Tibial nerve (tissue), 4 donors: ENCODE results near the gene MAST1. TPM values are rescaled to one million over a fixed set of nuclear protein-coding genes. Genes with fewer than 3 reads are reported as not detected.

Experiments used
- DNase-seq, 2 donors: peaks; one replicate each; pipeline ENCODE4 v3.0.0-alpha.2; 2019; ENCODE audit warnings: low spot score in 2 of 2
- H3K27ac ChIP-seq, 4 donors: fragments of 200-600 bp; sonication (generic) in 3 of 4; one replicate each; pipeline ENCODE4 v1.5.1; 2017 to 2019; ENCODE audit warnings: mild to moderate bottlenecking in 1 of 4
- H3K27me3 ChIP-seq, 2 donors: fragments of 200-600 bp; sonication (generic) in 1 of 2; one replicate each; pipeline versions ENCODE4 v1.5.1 to v1.6.0; 2017 to 2019
- H3K36me3 ChIP-seq, 3 donors: fragments of 200-600 bp; sonication (generic); one replicate each; pipeline ENCODE4 v1.5.1; 2018 to 2019
- H3K4me1 ChIP-seq, 4 donors: fragments of 200-600 bp; sonication (generic) in 3 of 4; one replicate each; pipeline ENCODE4 v1.5.1; 2017 to 2019
- H3K4me3 ChIP-seq, 4 donors: fragments of 200-600 bp; sonication (generic) in 3 of 4; one replicate each; pipeline ENCODE4 v1.5.1; 2017 to 2019; ENCODE audit warnings: mild to moderate bottlenecking in 1 of 4, moderate library complexity in 1 of 4
- H3K9me3 ChIP-seq, 4 donors: fragments of 200-600 bp; sonication (generic) in 3 of 4; one replicate each; pipeline ENCODE4 v1.5.1; 2017 to 2019
- EP300 ChIP-seq, 2 donors: sonication (generic); formaldehyde crosslinking; IDR thresholded peaks; one replicate each; pipeline ENCODE4 v1.6.1; 2017; ENCODE audit warnings: antibody characterized with exemption in 2 of 2, mild to moderate bottlenecking in 1 of 2
- POLR2A ChIP-seq, 2 donors: fragments of 450-650 bp; IDR thresholded peaks; one replicate each; pipeline ENCODE4 v1.6.1; 2017; ENCODE audit warnings: antibody characterized with exemption in 2 of 2, mild to moderate bottlenecking in 2 of 2, moderate library complexity in 2 of 2
- WGBS, 2 donors: methylation state at CpG; one replicate each; pipeline ENCODE4 v1.1.5; 2018; 5-methylcytosine and 5-hydroxymethylcytosine counted together
- total RNA-seq, 4 donors: library from RNA; depleted of rRNA; stranded (reverse); fragments of >200 nt; gene quantifications; one replicate each; pipeline ENCODE4 v1.1.0, GENCODE V29; 2016
- TF ChIP-seq, protein P1 (sequence below), 5 experiments: fragments of 200-600 bp in 3 of 5; fragments of 450-650 bp in 2 of 5; sonication (generic) in 3 of 5; IDR thresholded peaks; one replicate each; pipeline ENCODE4 v1.5.1; 2016 to 2019; ENCODE audit warnings: antibody characterized with exemption in 5 of 5, mild to moderate bottlenecking in 3 of 5, moderate library complexity in 2 of 5

Gene MAST1
- total RNA-seq, 4 donors from 2014 or later: not detected

DNA sequence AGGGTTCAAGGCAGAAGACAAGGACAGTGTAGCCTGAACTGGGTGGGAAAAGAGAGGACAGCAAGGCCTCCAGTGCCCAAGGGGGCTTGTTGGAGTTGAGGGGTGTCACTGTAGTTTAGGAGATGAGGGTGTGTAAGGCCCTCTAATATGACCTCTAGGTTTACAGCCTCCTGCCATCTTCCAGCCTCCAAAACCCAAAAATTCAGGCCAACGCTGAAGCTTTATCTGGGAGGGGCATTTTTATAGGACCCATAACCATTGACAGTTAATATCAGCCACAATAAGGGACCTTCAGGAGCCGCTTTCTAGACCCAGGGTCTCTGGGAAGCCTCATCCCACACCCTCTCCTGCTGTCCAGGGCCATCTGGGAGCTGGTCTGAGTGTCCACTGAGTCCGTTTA lies 45.9 kb downstream of the MAST1 start:
- peaks cover 0 to 29% (median 11%) of the 10 kb centered on the region in 4 donors for H3K4me1 ChIP-seq
- 84 to 89% methylated on average over 3 of the region's 3 CpGs for WGBS, 2 donors
- H3K4me3 ChIP-seq: no peak overlapping the region
- no peak overlapping the region for H3K27ac ChIP-seq
- no peak for TF ChIP-seq EP300 (IDR thresholded peaks at IDR 0.05)
- TF ChIP-seq, protein P1, sequence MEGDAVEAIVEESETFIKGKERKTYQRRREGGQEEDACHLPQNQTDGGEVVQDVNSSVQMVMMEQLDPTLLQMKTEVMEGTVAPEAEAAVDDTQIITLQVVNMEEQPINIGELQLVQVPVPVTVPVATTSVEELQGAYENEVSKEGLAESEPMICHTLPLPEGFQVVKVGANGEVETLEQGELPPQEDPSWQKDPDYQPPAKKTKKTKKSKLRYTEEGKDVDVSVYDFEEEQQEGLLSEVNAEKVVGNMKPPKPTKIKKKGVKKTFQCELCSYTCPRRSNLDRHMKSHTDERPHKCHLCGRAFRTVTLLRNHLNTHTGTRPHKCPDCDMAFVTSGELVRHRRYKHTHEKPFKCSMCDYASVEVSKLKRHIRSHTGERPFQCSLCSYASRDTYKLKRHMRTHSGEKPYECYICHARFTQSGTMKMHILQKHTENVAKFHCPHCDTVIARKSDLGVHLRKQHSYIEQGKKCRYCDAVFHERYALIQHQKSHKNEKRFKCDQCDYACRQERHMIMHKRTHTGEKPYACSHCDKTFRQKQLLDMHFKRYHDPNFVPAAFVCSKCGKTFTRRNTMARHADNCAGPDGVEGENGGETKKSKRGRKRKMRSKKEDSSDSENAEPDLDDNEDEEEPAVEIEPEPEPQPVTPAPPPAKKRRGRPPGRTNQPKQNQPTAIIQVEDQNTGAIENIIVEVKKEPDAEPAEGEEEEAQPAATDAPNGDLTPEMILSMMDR (IDR thresholded peaks at IDR 0.05): no peak
- TF ChIP-seq POLR2A (IDR thresholded peaks at IDR 0.05): no peak
- DNase-seq: no peak
- H3K36me3 ChIP-seq: no peaks in the 10 kb centered on the region
- H3K27me3 ChIP-seq: peaks cover 0 to 38% of the 10 kb centered on the region in 2 donors
- H3K9me3 ChIP-seq: peaks cover 0 to 15% (median 0%) of the 10 kb centered on the region in 4 donors

DNA sequence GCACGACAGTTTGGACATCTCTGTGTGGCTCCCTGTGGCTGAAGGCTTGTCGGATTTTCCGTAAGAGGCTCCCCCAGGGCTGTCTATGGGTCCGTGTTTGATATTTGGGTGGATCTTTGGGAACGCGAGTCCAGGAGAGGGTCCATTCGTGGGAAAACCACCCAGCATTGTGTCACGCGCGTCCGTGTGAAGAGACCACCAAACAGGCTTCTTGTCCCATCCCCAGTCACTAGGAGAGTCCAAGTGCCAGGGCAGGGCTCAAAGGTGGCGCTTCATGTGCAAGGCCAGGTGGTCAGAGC lies 46.3 kb downstream of the MAST1 start:
- no peak for DNase-seq
- WGBS, 2 donors: 74 to 93% methylated on average over 3 to 12 of the region's 12 CpGs
- peaks cover 0 to 29% (median 11%) of the 10 kb centered on the region in 4 donors for H3K4me1 ChIP-seq
- no peaks in the 10 kb centered on the region for H3K36me3 ChIP-seq
- no peak overlapping the region for H3K4me3 ChIP-seq
- no peak for TF ChIP-seq POLR2A (IDR thresholded peaks at IDR 0.05)
- no peak for TF ChIP-seq EP300 (IDR thresholded peaks at IDR 0.05)
- TF ChIP-seq, protein P1 (IDR thresholded peaks at IDR 0.05): no peak
- no peak overlapping the region for H3K27ac ChIP-seq
- H3K27me3 ChIP-seq: peaks cover 0 to 38% of the 10 kb centered on the region in 2 donors
- H3K9me3 ChIP-seq: peaks cover 0 to 15% (median 0%) of the 10 kb centered on the region in 4 donors

DNA sequence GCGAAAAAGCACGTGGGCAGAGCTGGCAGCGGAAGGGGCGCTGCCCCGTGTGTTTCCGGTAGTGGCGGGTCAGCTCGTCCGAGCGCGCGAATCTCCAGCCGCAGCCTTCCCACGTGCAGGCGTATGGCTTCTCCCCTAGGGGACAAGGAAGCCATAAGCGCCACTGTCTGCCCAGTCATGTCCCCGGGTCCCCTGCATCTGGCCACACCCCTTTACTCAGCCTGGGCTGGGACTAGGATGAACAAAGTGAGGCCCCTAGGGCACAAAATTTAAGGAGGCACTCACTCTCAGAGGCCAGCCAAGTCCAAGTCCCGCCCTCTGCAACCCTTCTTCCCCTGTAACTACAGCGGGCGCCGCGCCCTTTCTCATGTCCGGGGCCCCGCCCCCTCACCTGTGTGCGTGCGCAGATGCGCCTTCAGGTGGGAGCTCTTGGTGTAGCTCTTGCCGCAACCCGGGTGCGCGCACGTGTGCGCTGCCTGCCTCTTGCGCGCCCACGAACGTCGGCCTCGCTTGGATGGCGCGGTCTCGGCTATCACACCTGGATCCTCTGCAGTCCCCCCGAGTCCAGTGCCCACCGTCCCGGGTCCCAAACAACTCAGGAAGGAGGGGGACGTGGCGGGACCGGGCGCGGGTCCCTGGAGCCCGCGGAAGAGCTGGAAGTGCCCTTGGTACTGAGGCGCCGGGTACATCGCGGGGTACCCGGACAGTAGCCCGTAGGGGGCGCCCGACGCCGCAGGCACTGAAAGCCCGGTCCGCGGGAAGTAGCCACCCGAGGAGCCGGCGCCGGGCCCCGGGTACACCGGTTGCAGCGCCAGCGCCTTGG lies 46.8 kb downstream of the MAST1 start:
- DNase-seq: no peak
- whole genome bisulfite sequencing, 2 donors: 8 to 10% methylated on average over 53 to 64 of the region's 73 CpGs
- H3K27ac ChIP-seq: peak overlapping the region in 1 of 4 donors; percentile 9

DNA sequence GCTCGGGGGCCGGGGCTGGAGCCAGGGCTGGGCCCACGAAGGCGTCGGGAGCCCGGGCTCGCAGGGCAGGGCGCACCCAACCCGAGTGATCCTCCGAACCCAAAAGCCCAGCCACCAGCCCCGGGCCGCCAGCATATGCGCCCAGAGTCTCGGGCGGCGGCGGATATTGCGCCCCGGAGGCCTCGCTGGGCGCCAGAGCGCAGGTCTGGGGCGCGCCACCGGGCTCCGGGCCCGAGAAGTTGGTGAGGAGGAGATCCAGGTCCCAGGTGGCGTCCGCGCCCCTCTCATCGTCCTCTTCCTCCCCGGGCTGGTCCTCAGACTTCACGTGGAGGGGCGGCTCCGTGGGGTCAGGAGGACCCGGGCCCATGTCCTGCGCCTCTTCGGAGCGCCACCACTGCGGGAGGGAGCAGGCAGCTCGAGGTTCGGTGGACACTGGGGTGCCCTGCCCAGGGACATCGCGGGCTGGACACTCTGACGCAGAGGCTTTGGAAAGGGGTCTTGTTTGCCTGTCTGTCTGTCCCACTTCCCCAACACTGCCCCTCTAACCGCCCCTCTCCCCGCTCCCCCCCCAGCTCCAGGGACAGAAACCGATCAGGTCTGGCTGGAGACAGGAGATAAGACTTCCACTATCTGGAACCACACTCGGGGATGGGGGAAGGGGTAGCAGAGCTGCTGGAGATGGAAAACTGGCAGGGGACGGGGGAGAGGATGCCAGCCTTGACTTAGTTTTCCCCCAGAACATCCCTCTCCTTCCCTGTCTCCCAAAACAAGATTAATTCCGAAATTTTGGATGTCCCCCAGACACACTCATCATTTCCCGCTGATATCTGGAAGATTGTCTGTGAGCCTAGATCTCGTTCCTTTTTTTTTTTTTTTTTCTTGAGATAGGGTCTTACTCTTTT lies 47.7 kb downstream of the MAST1 start:
- TF ChIP-seq POLR2A (IDR thresholded peaks at IDR 0.05) (no peak), EP300 (IDR thresholded peaks at IDR 0.05) (no peak)
- TF ChIP-seq, protein P1 (IDR thresholded peaks at IDR 0.05): no peak
- Histone ChIP-seq H3K27ac (peak overlapping the region in 1 of 4 donors; percentile 9), H3K36me3 (no peaks in the 10 kb centered on the region), H3K27me3 (peaks cover 0 to 38% of the 10 kb centered on the region in 2 donors), H3K4me1 (peaks cover 0 to 31% (median 10%) of the 10 kb centered on the region in 4 donors), H3K9me3 (peaks cover 0 to 15% (median 0%) of the 10 kb centered on the region in 4 donors), H3K4me3 (peak overlapping the region in 3 of 4 donors; percentile 16 to 42 (median 37))
- 9 to 13% methylated on average over 28 to 38 of the region's 53 CpGs for WGBS, 2 donors
- DNase-seq: no peak

More for the DNA sequence above, 46.8 kb downstream of the MAST1 start:
- Histone ChIP-seq H3K4me1 (peaks cover 0 to 32% (median 12%) of the 10 kb centered on the region in 4 donors), H3K9me3 (peaks cover 0 to 15% (median 0%) of the 10 kb centered on the region in 4 donors), H3K27me3 (peaks cover 0 to 38% of the 10 kb centered on the region in 2 donors), H3K4me3 (peak overlapping the region in 3 of 4 donors; percentile 16 to 42 (median 37)), H3K36me3 (no peaks in the 10 kb centered on the region)
- TF ChIP-seq EP300 (IDR thresholded peaks at IDR 0.05) (no peak), POLR2A (IDR thresholded peaks at IDR 0.05) (no peak)
- TF ChIP-seq, protein P1 (IDR thresholded peaks at IDR 0.05): peak; percentile 46 to 69 (median 55)
